ENCODE data around the gene EIF4E2. TPM values are rescaled to one million over a fixed set of nuclear protein-coding genes. Genes with fewer than 3 reads are reported as not detected.

EIF4E2 gene
- total and polyA plus RNA-seq, 2 of the 13 experiments (the other 11 are each of a cell fraction or from before 2014, with no cell fraction given): 25.0 to 101 TPM

DNA sequence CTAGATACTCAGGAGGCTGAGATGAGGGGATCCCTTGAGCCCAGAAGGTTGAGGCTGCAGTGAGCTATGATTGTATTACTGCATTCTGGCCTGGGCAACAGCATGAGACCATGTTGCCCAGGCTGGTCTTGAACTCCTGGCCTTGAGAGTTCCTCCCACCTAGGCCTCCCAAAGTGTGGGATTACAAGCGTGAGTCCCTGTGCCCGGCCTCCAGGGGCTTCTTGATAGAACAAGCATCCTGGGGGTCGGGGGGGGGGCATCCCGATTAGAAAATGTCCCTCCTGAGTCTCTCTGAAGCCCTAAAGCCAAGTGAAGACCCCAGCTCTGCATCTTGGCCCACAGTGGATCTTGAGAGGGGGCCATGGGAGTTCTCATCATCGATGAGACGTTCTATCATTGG is 60.6 kb downstream of the EIF4E2 start:
- no peak overlapping the region for H3K4me3 ChIP-seq (replicated peaks in 1 of 3; ENCODE audit: insufficient read depth in 1 of 3, low read depth in 2 of 3, low read length in 3 of 3)
- DNase-seq (ENCODE audit: low spot score) (no peak), FAIRE-seq (no peak), ATAC-seq (no peak)
- BruUV-seq (replicated peaks): no TSS peak
- H3K79me2 ChIP-seq (ENCODE audit: insufficient read depth, low read length): no peaks in the 10 kb centered on the region
- H3K9ac ChIP-seq (ENCODE audit: insufficient read depth, low read depth, low read length): no peak overlapping the region
- in situ Hi-C loops (cut with HindIII; ENCODE audit: extremely low pct_ligation_motif_present, low pct_unique_long_range_greater_than_20kb) (no loop called here), intact Hi-C loops (cut with micrococcal nuclease; ENCODE audit: unreplicated experiment) (loop anchor here (1.0 kb wide), 1 partner anchor 58 kb away; no protein-coding TSS in a partner anchor)
- H3K4me1 ChIP-seq (ENCODE audit: insufficient read depth, low read length): no peaks in the 10 kb centered on the region; the same call in 1 of the 2 replicates
- no peak overlapping the region for H2AFZ ChIP-seq (ENCODE audit: low read length)
- 52% methylated on average over 4 of the region's 6 CpGs for WGBS (ENCODE audit: low lambda C conversion rate)
- CTCF ChIA-PET (ENCODE audit: low intra/inter-chr PET ratio, low total read pairs): interaction anchor here (1.6 kb wide), 1 partner anchor 58 kb away, joined by 12 read pairs; no protein-coding TSS in a partner anchor
- POLR2A ChIA-PET: no interaction called here
- no peaks in the 10 kb centered on the region for H3K36me3 ChIP-seq (replicated peaks in 1 of 2; ENCODE audit: control insufficient read depth in 1 of 2, insufficient read depth in 2 of 2, low read length in 2 of 2)
- H4K20me1 ChIP-seq (ENCODE audit: insufficient read depth, low read length): no peaks in the 10 kb centered on the region
- H3K4me2 ChIP-seq (ENCODE audit: low read depth, low read length): no peak overlapping the region
- no peak overlapping the region for H3K27ac ChIP-seq (ENCODE audit: extremely low read length, insufficient read depth, low read length)
- TF ChIP-seq ZNF256 (CRISPR knock-in tag; conservative IDR thresholded peaks at IDR 0.05) (no peak), MED13 (CRISPR knock-in tag; IDR thresholded peaks at IDR 0.05) (no peak), FOXK2 (IDR thresholded peaks at IDR 0.05) (no peak)
- TF ChIP-seq, protein P1, sequence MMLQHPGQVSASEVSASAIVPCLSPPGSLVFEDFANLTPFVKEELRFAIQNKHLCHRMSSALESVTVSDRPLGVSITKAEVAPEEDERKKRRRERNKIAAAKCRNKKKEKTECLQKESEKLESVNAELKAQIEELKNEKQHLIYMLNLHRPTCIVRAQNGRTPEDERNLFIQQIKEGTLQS (CRISPR knock-in tag; IDR thresholded peaks at IDR 0.05): no peak
- 0 out of 5 replicates have a peak, but pooled peaks cover 0 to 5% of the 10 kb centered on the region in 2 experiments for H3K27me3 ChIP-seq (ENCODE audit: control insufficient read depth in 1 of 2, insufficient read depth in 2 of 2, low read length in 2 of 2)
- no peaks in the 10 kb centered on the region for H3K9me3 ChIP-seq (ENCODE audit: low read length)

DNA sequence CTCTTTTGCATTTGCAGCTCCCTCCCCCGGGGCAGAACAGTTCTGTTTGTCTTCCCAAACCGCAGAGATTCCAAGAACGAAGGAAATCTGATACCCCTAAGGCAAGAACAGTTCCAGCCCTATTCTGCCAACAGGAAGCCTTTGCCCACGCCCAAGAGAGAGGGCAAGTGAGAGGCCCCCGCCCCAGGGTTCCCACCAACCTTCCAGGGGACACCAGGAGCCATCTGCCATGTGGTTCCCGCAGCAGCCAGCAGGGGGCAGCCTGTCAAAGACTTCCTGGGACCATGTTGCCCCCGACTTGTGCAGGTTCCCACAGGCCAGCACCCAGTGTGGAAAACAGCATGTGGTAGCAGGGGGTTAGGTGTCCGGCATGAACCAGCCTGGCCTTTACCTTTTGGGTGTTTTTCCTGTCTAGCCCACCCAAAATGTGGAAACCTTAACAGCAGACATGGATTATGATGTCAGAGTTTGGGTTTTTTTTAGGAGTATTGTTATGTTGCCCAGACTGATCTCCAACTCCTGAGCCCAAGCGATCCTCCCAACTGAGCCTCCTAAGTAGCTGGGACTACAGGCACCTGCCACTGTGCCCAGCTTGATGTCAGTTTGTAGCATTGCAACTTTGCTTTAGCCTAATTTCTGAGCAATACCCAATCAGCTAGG is 61.2 kb downstream of the EIF4E2 start:
- CTCF ChIA-PET (ENCODE audit: low intra/inter-chr PET ratio, low total read pairs): interaction anchor here (1.6 kb wide), 1 partner anchor 57 kb away, joined by 12 read pairs; no protein-coding TSS in a partner anchor
- intact Hi-C loops (cut with micrococcal nuclease; ENCODE audit: unreplicated experiment): loop anchor here (1.0 kb wide), 1 partner anchor 58 kb away; no protein-coding TSS in a partner anchor
- peak; percentile 72 for FAIRE-seq
- POLR2A ChIA-PET: no interaction called here
- 26% methylated on average over 4 of the region's 9 CpGs for WGBS (ENCODE audit: low lambda C conversion rate)
- no peak overlapping the region for H3K4me3 ChIP-seq (replicated peaks in 1 of 3; ENCODE audit: insufficient read depth in 1 of 3, low read depth in 2 of 3, low read length in 3 of 3)
- no peaks in the 10 kb centered on the region for H4K20me1 ChIP-seq (ENCODE audit: insufficient read depth, low read length)
- no peak overlapping the region for H2AFZ ChIP-seq (ENCODE audit: low read length)
- BruUV-seq (replicated peaks): no TSS peak
- H3K79me2 ChIP-seq (ENCODE audit: insufficient read depth, low read length): no peaks in the 10 kb centered on the region
- 0 out of 5 replicates have a peak, but pooled peaks cover 0 to 5% of the 10 kb centered on the region in 2 experiments for H3K27me3 ChIP-seq (ENCODE audit: control insufficient read depth in 1 of 2, insufficient read depth in 2 of 2, low read length in 2 of 2)
- no peaks in the 10 kb centered on the region for H3K36me3 ChIP-seq (replicated peaks in 1 of 2; ENCODE audit: control insufficient read depth in 1 of 2, insufficient read depth in 2 of 2, low read length in 2 of 2)
- no peaks in the 10 kb centered on the region; the same call in 1 of the 2 replicates for H3K4me1 ChIP-seq (ENCODE audit: insufficient read depth, low read length)
- peak; percentile 61 for DNase-seq (ENCODE audit: low spot score)
- no peak overlapping the region for H3K9ac ChIP-seq (ENCODE audit: insufficient read depth, low read depth, low read length)
- no peak overlapping the region for H3K27ac ChIP-seq (ENCODE audit: extremely low read length, insufficient read depth, low read length)
- peak overlapping the region; percentile 30; the same call in 1 of the 2 replicates for H3K4me2 ChIP-seq (ENCODE audit: low read depth, low read length)
- no peaks in the 10 kb centered on the region for H3K9me3 ChIP-seq (ENCODE audit: low read length)
- in situ Hi-C loops (cut with HindIII; ENCODE audit: extremely low pct_ligation_motif_present, low pct_unique_long_range_greater_than_20kb): no loop called here
- peak; percentile 90 for ATAC-seq
- TF ChIP-seq, protein P2, sequence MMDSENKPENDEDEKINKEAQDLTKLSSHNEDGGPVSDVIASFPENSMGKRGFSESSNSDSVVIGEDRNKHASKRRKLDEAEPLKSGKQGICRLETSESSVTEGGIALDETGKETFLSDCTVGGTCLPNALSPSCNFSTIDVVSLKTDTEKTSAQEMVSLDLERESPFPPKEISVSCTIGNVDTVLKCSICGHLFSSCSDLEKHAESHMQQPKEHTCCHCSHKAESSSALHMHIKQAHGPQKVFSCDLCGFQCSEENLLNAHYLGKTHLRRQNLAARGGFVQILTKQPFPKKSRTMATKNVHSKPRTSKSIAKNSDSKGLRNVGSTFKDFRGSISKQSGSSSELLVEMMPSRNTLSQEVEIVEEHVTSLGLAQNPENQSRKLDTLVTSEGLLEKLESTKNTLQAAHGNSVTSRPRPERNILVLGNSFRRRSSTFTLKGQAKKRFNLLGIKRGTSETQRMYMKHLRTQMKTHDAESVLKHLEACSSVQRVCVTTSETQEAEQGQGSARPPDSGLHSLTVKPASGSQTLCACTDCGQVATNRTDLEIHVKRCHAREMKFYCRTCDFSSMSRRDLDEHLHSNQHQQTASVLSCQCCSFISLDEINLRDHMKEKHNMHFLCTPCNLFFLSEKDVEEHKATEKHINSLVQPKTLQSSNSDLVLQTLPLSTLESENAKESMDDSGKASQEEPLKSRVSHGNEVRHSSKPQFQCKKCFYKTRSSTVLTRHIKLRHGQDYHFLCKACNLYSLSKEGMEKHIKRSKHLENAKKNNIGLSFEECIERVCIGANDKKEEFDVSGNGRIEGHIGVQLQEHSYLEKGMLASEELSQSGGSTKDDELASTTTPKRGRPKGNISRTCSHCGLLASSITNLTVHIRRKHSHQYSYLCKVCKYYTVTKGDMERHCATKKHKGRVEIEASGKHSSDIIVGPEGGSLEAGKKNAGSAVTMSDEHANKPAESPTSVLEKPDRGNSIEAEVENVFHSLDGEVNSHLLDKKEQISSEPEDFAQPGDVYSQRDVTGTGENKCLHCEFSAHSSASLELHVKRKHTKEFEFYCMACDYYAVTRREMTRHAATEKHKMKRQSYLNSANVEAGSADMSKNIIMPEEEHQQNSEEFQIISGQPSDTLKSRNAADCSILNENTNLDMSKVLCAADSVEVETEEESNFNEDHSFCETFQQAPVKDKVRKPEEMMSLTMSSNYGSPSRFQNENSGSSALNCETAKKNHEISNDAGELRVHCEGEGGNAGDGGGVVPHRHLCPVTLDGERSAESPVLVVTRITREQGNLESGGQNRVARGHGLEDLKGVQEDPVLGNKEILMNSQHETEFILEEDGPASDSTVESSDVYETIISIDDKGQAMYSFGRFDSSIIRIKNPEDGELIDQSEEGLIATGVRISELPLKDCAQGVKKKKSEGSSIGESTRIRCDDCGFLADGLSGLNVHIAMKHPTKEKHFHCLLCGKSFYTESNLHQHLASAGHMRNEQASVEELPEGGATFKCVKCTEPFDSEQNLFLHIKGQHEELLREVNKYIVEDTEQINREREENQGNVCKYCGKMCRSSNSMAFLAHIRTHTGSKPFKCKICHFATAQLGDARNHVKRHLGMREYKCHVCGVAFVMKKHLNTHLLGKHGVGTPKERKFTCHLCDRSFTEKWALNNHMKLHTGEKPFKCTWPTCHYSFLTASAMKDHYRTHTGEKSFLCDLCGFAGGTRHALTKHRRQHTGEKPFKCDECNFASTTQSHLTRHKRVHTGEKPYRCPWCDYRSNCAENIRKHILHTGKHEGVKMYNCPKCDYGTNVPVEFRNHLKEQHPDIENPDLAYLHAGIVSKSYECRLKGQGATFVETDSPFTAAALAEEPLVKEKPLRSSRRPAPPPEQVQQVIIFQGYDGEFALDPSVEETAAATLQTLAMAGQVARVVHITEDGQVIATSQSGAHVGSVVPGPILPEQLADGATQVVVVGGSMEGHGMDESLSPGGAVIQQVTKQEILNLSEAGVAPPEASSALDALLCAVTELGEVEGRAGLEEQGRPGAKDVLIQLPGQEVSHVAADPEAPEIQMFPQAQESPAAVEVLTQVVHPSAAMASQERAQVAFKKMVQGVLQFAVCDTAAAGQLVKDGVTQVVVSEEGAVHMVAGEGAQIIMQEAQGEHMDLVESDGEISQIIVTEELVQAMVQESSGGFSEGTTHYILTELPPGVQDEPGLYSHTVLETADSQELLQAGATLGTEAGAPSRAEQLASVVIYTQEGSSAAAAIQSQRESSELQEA (CRISPR knock-in tag; IDR thresholded peaks at IDR 0.05; ENCODE audit: not compliant biosample characterization): peak; percentile 40
- no peak for TF ChIP-seq GTF3A (CRISPR knock-in tag; conservative IDR thresholded peaks at IDR 0.05)
- TF ChIP-seq, protein P3, sequence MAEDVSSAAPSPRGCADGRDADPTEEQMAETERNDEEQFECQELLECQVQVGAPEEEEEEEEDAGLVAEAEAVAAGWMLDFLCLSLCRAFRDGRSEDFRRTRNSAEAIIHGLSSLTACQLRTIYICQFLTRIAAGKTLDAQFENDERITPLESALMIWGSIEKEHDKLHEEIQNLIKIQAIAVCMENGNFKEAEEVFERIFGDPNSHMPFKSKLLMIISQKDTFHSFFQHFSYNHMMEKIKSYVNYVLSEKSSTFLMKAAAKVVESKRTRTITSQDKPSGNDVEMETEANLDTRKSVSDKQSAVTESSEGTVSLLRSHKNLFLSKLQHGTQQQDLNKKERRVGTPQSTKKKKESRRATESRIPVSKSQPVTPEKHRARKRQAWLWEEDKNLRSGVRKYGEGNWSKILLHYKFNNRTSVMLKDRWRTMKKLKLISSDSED (CRISPR knock-in tag; IDR thresholded peaks at IDR 0.05): no peak

Measured in HepG2 (cell line).